ENCODE data around the gene LMOD3. TPM values are rescaled to one million over a fixed set of nuclear protein-coding genes. Genes with fewer than 3 reads are reported as not detected.
A peak's percentile ranks its signal among the peaks of the same experiment; 100 is the strongest.

LMOD3 gene
- total RNA-seq, 2 donors from 2014 or later: not detected

GRCh38 chr3:69119138-69119537, 3.3 kb downstream of the LMOD3 start:
- peaks cover 8% of the 10 kb centered on the region for H3K27me3 Mint-ChIP-seq
- DNase-seq (no peak), ATAC-seq (no peak)
- peaks cover 6% of the 10 kb centered on the region for H3K36me3 Mint-ChIP-seq (ENCODE audit: low read depth)
- peaks cover 5% of the 10 kb centered on the region for H3K4me1 Mint-ChIP-seq
- no peaks in the 10 kb centered on the region for H3K9me3 ChIP-seq (ENCODE audit: control insufficient read depth, low read length, poor library complexity, severe bottlenecking)
- no peak overlapping the region for H3K4me3 Mint-ChIP-seq
- H3K27ac Mint-ChIP-seq: no peak overlapping the region

- no peak overlapping the region for H3K27ac Mint-ChIP-seq
- peaks cover 8% of the 10 kb centered on the region for H3K27me3 Mint-ChIP-seq
- DNase-seq: no peak
- peaks cover 6% of the 10 kb centered on the region for H3K36me3 Mint-ChIP-seq (ENCODE audit: low read depth)
- no peak overlapping the region for H3K4me3 Mint-ChIP-seq
- H3K9me3 ChIP-seq (ENCODE audit: control insufficient read depth, low read length, poor library complexity, severe bottlenecking): no peaks in the 10 kb centered on the region
- H3K4me1 Mint-ChIP-seq: peaks cover 5% of the 10 kb centered on the region
- ATAC-seq: no peak
Observed at GRCh38 chr3:69118555-69118954, 3.8 kb downstream of the LMOD3 start.

- H3K27ac Mint-ChIP-seq: no peak overlapping the region
- ATAC-seq (no peak), DNase-seq (no peak)
Observed at GRCh38 chr3:69116897-69117296, 5.5 kb downstream of the LMOD3 start.

GRCh38 chr3:69116162-69116561, 6.2 kb downstream of the LMOD3 start:
- DNase-seq: no peak
- H3K9me3 ChIP-seq (ENCODE audit: control insufficient read depth, low read length, poor library complexity, severe bottlenecking): no peaks in the 10 kb centered on the region
- Mint-ChIP-seq H3K27me3 (peaks cover 8% of the 10 kb centered on the region), H3K4me1 (peaks cover 9% of the 10 kb centered on the region), H3K4me3 (no peak overlapping the region), H3K36me3 (ENCODE audit: low read depth) (peaks cover 6% of the 10 kb centered on the region), H3K27ac (no peak overlapping the region)
- no peak for ATAC-seq

More at GRCh38 chr3:69116897-69117296, 5.5 kb downstream of the LMOD3 start:
- Mint-ChIP-seq H3K36me3 (ENCODE audit: low read depth) (peaks cover 6% of the 10 kb centered on the region), H3K4me1 (peaks cover 9% of the 10 kb centered on the region), H3K4me3 (no peak overlapping the region), H3K27me3 (peaks cover 8% of the 10 kb centered on the region)
- no peaks in the 10 kb centered on the region for H3K9me3 ChIP-seq (ENCODE audit: control insufficient read depth, low read length, poor library complexity, severe bottlenecking)

- H3K4me1 Mint-ChIP-seq: peaks cover 9% of the 10 kb centered on the region
- no peak for ATAC-seq
- peaks cover 6% of the 10 kb centered on the region for H3K36me3 Mint-ChIP-seq (ENCODE audit: low read depth)
- H3K27ac Mint-ChIP-seq: no peak overlapping the region
- no peak for DNase-seq
- H3K4me3 Mint-ChIP-seq: peak overlapping the region; percentile 25
- peaks cover 8% of the 10 kb centered on the region for H3K27me3 Mint-ChIP-seq
- H3K9me3 ChIP-seq (ENCODE audit: control insufficient read depth, low read length, poor library complexity, severe bottlenecking): no peaks in the 10 kb centered on the region
Observed at GRCh38 chr3:69115731-69116130, 6.7 kb downstream of the LMOD3 start.

GRCh38 chr3:69113536-69113935, 8.9 kb downstream of the LMOD3 start:
- peaks cover 4% of the 10 kb centered on the region for H3K4me1 Mint-ChIP-seq

GRCh38 chr3:69110941-69111546, 11.4 kb downstream of the LMOD3 start:
- ATAC-seq (no peak), DNase-seq (no peak)
- no peaks in the 10 kb centered on the region for H3K9me3 ChIP-seq (ENCODE audit: control insufficient read depth, low read length, poor library complexity, severe bottlenecking)
- Mint-ChIP-seq H3K4me3 (no peak overlapping the region), H3K27me3 (no peaks in the 10 kb centered on the region), H3K36me3 (ENCODE audit: low read depth) (no peaks in the 10 kb centered on the region), H3K4me1 (peaks cover 7% of the 10 kb centered on the region), H3K27ac (no peak overlapping the region)

More at GRCh38 chr3:69113536-69113935, 8.9 kb downstream of the LMOD3 start:
- Mint-ChIP-seq H3K4me3 (no peak overlapping the region), H3K27ac (no peak overlapping the region), H3K27me3 (no peaks in the 10 kb centered on the region), H3K36me3 (ENCODE audit: low read depth) (no peaks in the 10 kb centered on the region)
- ATAC-seq (no peak), DNase-seq (no peak)
- H3K9me3 ChIP-seq (ENCODE audit: control insufficient read depth, low read length, poor library complexity, severe bottlenecking): no peaks in the 10 kb centered on the region

GRCh38 chr3:69108811-69109210, 13.6 kb downstream of the LMOD3 start:
- Mint-ChIP-seq H3K36me3 (ENCODE audit: low read depth) (peaks cover 4% of the 10 kb centered on the region), H3K4me1 (peaks cover 14% of the 10 kb centered on the region), H3K27me3 (no peaks in the 10 kb centered on the region)

GRCh38 chr3:69107841-69108240, 14.6 kb downstream of the LMOD3 start:
- H3K9me3 ChIP-seq (ENCODE audit: control insufficient read depth, low read length, poor library complexity, severe bottlenecking): no peaks in the 10 kb centered on the region
- Mint-ChIP-seq H3K36me3 (ENCODE audit: low read depth) (peaks cover 4% of the 10 kb centered on the region), H3K4me1 (peaks cover 14% of the 10 kb centered on the region), H3K27me3 (no peaks in the 10 kb centered on the region), H3K4me3 (no peak overlapping the region), H3K27ac (peak overlapping the region; percentile 60)
- no peak for DNase-seq
- no peak for ATAC-seq

More at GRCh38 chr3:69108811-69109210, 13.6 kb downstream of the LMOD3 start:
- DNase-seq (no peak), ATAC-seq (no peak)
- peak overlapping the region; percentile 60 for H3K27ac Mint-ChIP-seq
- H3K4me3 Mint-ChIP-seq: no peak overlapping the region
- no peaks in the 10 kb centered on the region for H3K9me3 ChIP-seq (ENCODE audit: control insufficient read depth, low read length, poor library complexity, severe bottlenecking)

GRCh38 chr3:69105320-69105719, 17.1 kb downstream of the LMOD3 start:
- Mint-ChIP-seq H3K4me1 (peaks cover 21% of the 10 kb centered on the region), H3K27me3 (no peaks in the 10 kb centered on the region), H3K36me3 (ENCODE audit: low read depth) (peaks cover 4% of the 10 kb centered on the region), H3K4me3 (no peak overlapping the region), H3K27ac (no peak overlapping the region)
- DNase-seq: no peak
- ATAC-seq: no peak
- no peaks in the 10 kb centered on the region for H3K9me3 ChIP-seq (ENCODE audit: control insufficient read depth, low read length, poor library complexity, severe bottlenecking)

GRCh38 chr3:69104586-69104985, 17.8 kb downstream of the LMOD3 start:
- Mint-ChIP-seq H3K27ac (peak overlapping the region; percentile 62), H3K36me3 (ENCODE audit: low read depth) (peaks cover 4% of the 10 kb centered on the region), H3K4me3 (no peak overlapping the region), H3K4me1 (peaks cover 26% of the 10 kb centered on the region), H3K27me3 (no peaks in the 10 kb centered on the region)
- no peak for ATAC-seq
- DNase-seq: no peak
- H3K9me3 ChIP-seq (ENCODE audit: control insufficient read depth, low read length, poor library complexity, severe bottlenecking): no peaks in the 10 kb centered on the region

- Mint-ChIP-seq H3K36me3 (ENCODE audit: low read depth) (peaks cover 7% of the 10 kb centered on the region), H3K4me1 (peaks cover 32% of the 10 kb centered on the region), H3K4me3 (no peak overlapping the region), H3K27ac (peak overlapping the region; percentile 47), H3K27me3 (no peaks in the 10 kb centered on the region)
- H3K9me3 ChIP-seq (ENCODE audit: control insufficient read depth, low read length, poor library complexity, severe bottlenecking): no peaks in the 10 kb centered on the region
- no peak for DNase-seq
- ATAC-seq: no peak
Observed at GRCh38 chr3:69103123-69103522, 19.3 kb downstream of the LMOD3 start.

GRCh38 chr3:69102384-69102783, 20.0 kb downstream of the LMOD3 start:
- no peaks in the 10 kb centered on the region for H3K9me3 ChIP-seq (ENCODE audit: control insufficient read depth, low read length, poor library complexity, severe bottlenecking)
- no peak for ATAC-seq
- Mint-ChIP-seq H3K4me1 (peaks cover 33% of the 10 kb centered on the region), H3K27ac (peak overlapping the region; percentile 47), H3K27me3 (no peaks in the 10 kb centered on the region), H3K4me3 (no peak overlapping the region), H3K36me3 (ENCODE audit: low read depth) (peaks cover 7% of the 10 kb centered on the region)
- no peak for DNase-seq

- Mint-ChIP-seq H3K4me1 (peaks cover 51% of the 10 kb centered on the region), H3K27me3 (no peaks in the 10 kb centered on the region), H3K27ac (peak overlapping the region; percentile 75), H3K36me3 (ENCODE audit: low read depth) (peaks cover 7% of the 10 kb centered on the region), H3K4me3 (no peak overlapping the region)
- no peak for DNase-seq
- no peaks in the 10 kb centered on the region for H3K9me3 ChIP-seq (ENCODE audit: control insufficient read depth, low read length, poor library complexity, severe bottlenecking)
- no peak for ATAC-seq
Observed at GRCh38 chr3:69099576-69099975, 22.8 kb downstream of the LMOD3 start.

Measured in T-helper 17 cell (primary cell).